NCI-H1694 (cell line): ENCODE results near the gene CALY.
A peak's percentile ranks its signal among the peaks of the same experiment; 100 is the strongest.
"Not testable (repeated sequence)": the region's sequence is repeated elsewhere in the genome, so short reads cannot be mapped to it uniquely, and the experiment has no call there.

Experiments used
- DNase-seq: peaks from one replicate; lab custom pipeline; 2025; lab: John Stamatoyannopoulos, UW

Gene CALY

GRCh38 chr10:133336577-133337369 lies at the start of gene CALY:
CALY (minus strand) TSS chr10:133336896; CDS start chr10:133328989, 7,907 bp downstream.
- DNase-seq = no peak

- no peak for DNase-seq
These were observed 48.5 kb upstream of the CALY start for GRCh38 chr10:133385214-133385613.

GRCh38 chr10:133384071-133384470 lies 47.4 kb upstream of the CALY start:
- no peak for DNase-seq

GRCh38 chr10:133383551-133383950 lies 46.9 kb upstream of the CALY start:
- no peak for DNase-seq

GRCh38 chr10:133381036-133381435 lies 44.3 kb upstream of the CALY start:
- DNase-seq = no peak

- no peak for DNase-seq
These were observed 43.3 kb upstream of the CALY start for GRCh38 chr10:133379801-133380666.

GRCh38 chr10:133379152-133379800 lies 42.6 kb upstream of the CALY start, which contains the start of gene PAOX:
PAOX (plus strand) TSS chr10:133379262; CDS start chr10:133379317, 55 bp downstream.
- DNase-seq = no peak

GRCh38 chr10:133378251-133379096 lies 41.8 kb upstream of the CALY start:
- DNase-seq = no peak

- no peak for DNase-seq
These were observed 41.1 kb upstream of the CALY start for GRCh38 chr10:133377818-133378250.

GRCh38 chr10:133377025-133377817 lies 40.5 kb upstream of the CALY start:
- DNase-seq = no peak

- not testable (repeated sequence) for DNase-seq
These were observed 39.5 kb upstream of the CALY start for GRCh38 chr10:133376183-133376582.

- DNase-seq = no peak
These were observed 38.8 kb upstream of the CALY start for GRCh38 chr10:133375357-133376115.

- DNase-seq = peak; percentile 53
These were observed 36.7 kb upstream of the CALY start, which contains the start of gene ECHS1 for GRCh38 chr10:133373174-133374090. ECHS1 (minus strand) TSS chr10:133373354; CDS start chr10:133373333, 21 bp downstream.

- DNase-seq = no peak
These were observed 35.8 kb upstream of the CALY start for GRCh38 chr10:133372507-133372906.

- no peak for DNase-seq
These were observed 33.5 kb upstream of the CALY start for GRCh38 chr10:133370030-133370786.

GRCh38 chr10:133368153-133368552 lies 31.5 kb upstream of the CALY start:
- DNase-seq = no peak

- DNase-seq = not testable (repeated sequence)
These were observed 30.8 kb upstream of the CALY start for GRCh38 chr10:133367461-133367860.

- no peak for DNase-seq
These were observed 30.1 kb upstream of the CALY start for GRCh38 chr10:133366751-133367150.
